Lower lobe of right lung (tissue), 2 donors: ENCODE measurements around the gene CDS2. TPM values are rescaled to one million over a fixed set of nuclear protein-coding genes. Genes with fewer than 3 reads are reported as not detected.

Source experiments
- ATAC-seq, 2 donors: fragments of 200-7000 bp; cut with Tn5 transposase; one replicate each; pipeline ENCODE4 v1.9.1; 2020 to 2022; ENCODE audit warnings: mild to moderate bottlenecking in 2 of 2, moderate library complexity in 2 of 2
- DNase-seq: peaks from one replicate; pipeline ENCODE4 v3.0.0-alpha.2; 2020
- H3K27ac ChIP-seq: fragments of 200-600 bp; one replicate; pipeline ENCODE4 v1.8.0; 2022
- H3K27me3 ChIP-seq: fragments of 200-600 bp; one replicate; pipeline ENCODE4 v1.8.0; 2022; ENCODE audit warnings: low read depth
- H3K36me3 ChIP-seq: fragments of 200-600 bp; one replicate; pipeline ENCODE4 v1.8.0; 2022; ENCODE audit warnings: mild to moderate bottlenecking
- H3K4me1 ChIP-seq: fragments of 200-600 bp; one replicate; pipeline ENCODE4 v1.8.0; 2022
- H3K4me3 ChIP-seq: fragments of 200-600 bp; one replicate; pipeline ENCODE4 v1.8.0; 2022; ENCODE audit warnings: mild to moderate bottlenecking
- H3K9me3 ChIP-seq: fragments of 200-600 bp; one replicate; pipeline ENCODE4 v1.8.0; 2022
- intact Hi-C: fragments of 100-400 bp; cut with DNase I; formaldehyde crosslinking; loops from one replicate; pipeline ENCODE4 v1.11.0; 2022
- total RNA-seq: library from RNA; stranded (reverse); fragmentation: NEBNext Ultra II Directional; extraction: Animal tissue kit (Norgen Biotek cat#: 25700); gene quantifications from one replicate; pipeline ENCODE4 v1.2.1, GENCODE V29; 2021
- TF ChIP-seq, protein P1 (sequence below): fragments of 200-600 bp; IDR thresholded peaks from one replicate; pipeline ENCODE4 v1.8.0; 2022; ENCODE audit warnings: antibody characterized with exemption, mild to moderate bottlenecking
- donor health status: DM: no; HTN: yes; CAD: no; lungs with severe emphysema.

Gene CDS2
- total RNA-seq, 1 donor from 2014 or later, result 63.3 TPM

DNA sequence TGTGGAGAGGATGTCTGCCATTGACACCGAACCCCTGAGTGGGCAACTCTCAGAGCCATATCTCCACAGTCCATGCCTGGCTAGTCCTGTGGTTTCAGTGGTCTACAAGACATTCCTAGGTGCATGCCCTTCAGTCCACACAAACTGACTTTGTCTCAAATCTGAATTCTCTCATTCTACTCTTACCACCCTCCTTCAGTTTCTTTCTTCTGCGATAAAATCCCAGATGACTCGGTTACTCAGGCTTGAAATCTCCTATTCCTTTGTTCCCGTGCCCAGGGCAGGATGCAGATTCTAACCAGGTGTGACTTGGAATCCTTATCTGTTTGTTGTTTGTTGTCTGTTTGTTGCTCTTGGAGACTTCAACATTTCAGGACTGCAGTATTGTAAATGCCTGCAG lies 9.3 kb downstream of the CDS2 start:
- TF ChIP-seq, protein P1, sequence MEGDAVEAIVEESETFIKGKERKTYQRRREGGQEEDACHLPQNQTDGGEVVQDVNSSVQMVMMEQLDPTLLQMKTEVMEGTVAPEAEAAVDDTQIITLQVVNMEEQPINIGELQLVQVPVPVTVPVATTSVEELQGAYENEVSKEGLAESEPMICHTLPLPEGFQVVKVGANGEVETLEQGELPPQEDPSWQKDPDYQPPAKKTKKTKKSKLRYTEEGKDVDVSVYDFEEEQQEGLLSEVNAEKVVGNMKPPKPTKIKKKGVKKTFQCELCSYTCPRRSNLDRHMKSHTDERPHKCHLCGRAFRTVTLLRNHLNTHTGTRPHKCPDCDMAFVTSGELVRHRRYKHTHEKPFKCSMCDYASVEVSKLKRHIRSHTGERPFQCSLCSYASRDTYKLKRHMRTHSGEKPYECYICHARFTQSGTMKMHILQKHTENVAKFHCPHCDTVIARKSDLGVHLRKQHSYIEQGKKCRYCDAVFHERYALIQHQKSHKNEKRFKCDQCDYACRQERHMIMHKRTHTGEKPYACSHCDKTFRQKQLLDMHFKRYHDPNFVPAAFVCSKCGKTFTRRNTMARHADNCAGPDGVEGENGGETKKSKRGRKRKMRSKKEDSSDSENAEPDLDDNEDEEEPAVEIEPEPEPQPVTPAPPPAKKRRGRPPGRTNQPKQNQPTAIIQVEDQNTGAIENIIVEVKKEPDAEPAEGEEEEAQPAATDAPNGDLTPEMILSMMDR, result no peak
- ATAC-seq, result no peak
- peak overlapping the region; percentile 2 for H3K27ac ChIP-seq

DNA sequence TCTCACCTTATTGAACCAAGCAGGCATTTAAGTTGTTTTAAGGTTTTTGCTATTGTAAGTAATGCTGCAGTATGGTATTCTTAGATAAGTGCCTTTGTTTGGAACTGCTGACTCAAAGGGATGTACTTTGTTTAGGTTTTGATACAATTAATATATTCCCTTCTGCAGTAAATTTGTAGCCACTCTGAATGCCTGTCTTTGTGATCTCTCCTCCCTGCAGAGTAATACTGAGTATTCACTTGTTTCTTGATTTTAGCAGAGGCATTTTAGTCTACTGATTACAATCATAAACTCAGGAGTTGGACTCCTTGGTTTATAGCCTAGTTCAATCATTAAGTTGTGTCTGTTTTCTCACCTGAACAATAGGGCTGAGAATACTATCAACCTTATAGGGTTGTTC lies 13.4 kb downstream of the CDS2 start:
- Histone ChIP-seq H3K4me1 (peaks cover 49% of the 10 kb centered on the region), H3K4me3 (no peak overlapping the region), H3K27ac (no peak overlapping the region), H3K27me3 (no peaks in the 10 kb centered on the region), H3K9me3 (no peaks in the 10 kb centered on the region), H3K36me3 (peaks cover 5% of the 10 kb centered on the region)
- intact Hi-C loops, result no loop called here
- TF ChIP-seq, protein P1, result no peak
- DNase-seq (no peak), ATAC-seq (no peak)

More for the DNA sequence above, 9.3 kb downstream of the CDS2 start:
- H3K36me3 ChIP-seq, result peaks cover 5% of the 10 kb centered on the region
- DNase-seq, result no peak
- intact Hi-C loops, result no loop called here
- H3K4me1 ChIP-seq, result peaks cover 51% of the 10 kb centered on the region
- H3K4me3 ChIP-seq, result no peak overlapping the region
- H3K27me3 ChIP-seq, result no peaks in the 10 kb centered on the region
- H3K9me3 ChIP-seq, result no peaks in the 10 kb centered on the region

DNA sequence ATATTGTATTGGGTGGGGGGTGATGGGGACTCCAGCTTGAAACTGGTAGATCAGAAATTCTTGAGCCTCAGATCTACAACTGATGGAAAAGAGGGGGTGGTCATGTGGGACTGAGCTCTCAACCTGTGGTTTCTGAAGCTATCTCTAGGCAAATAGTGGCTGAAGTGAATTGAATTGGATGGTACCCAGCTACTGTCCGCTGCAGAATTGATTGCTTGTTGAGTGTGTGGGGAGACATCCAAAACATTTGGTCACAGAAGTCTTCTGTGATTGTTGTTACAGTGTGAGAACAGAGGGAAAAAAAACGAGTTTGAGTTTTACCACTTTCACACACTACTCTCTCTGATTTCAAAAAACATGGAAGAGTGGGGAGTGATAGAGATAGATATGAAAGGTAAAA lies 14.8 kb downstream of the CDS2 start:
- intact Hi-C loops, result no loop called here
- H3K9me3 ChIP-seq, result no peaks in the 10 kb centered on the region
- H3K27me3 ChIP-seq, result no peaks in the 10 kb centered on the region
- H3K4me3 ChIP-seq, result no peak overlapping the region
- TF ChIP-seq, protein P1, result no peak
- no peak for ATAC-seq
- no peak for DNase-seq
- H3K4me1 ChIP-seq, result peaks cover 50% of the 10 kb centered on the region
- no peak overlapping the region for H3K27ac ChIP-seq
- H3K36me3 ChIP-seq, result peaks cover 5% of the 10 kb centered on the region

DNA sequence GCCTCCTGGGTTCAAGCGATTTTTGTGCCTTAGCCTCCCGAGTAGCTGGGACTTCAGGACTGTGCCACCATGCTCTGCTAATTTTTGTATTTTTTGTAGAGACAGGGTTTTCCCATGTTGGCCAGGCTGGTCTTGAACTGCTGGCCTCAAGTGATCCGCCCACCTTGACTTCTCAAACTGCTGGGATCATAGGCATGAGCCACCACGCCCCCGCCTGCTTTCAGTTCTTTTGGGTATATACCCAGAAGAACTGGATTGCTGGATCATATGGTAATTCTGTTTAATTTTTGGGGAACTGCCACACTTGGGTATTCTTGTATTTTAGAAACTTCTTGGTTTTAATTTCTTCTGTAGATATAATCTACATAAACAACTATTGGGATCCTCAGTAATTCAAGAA lies 17.0 kb downstream of the CDS2 start:
- Histone ChIP-seq H3K4me3 (no peak overlapping the region), H3K4me1 (peaks cover 67% of the 10 kb centered on the region), H3K9me3 (no peaks in the 10 kb centered on the region), H3K36me3 (no peaks in the 10 kb centered on the region), H3K27me3 (no peaks in the 10 kb centered on the region), H3K27ac (peak overlapping the region; percentile 40)
- TF ChIP-seq, protein P1, result no peak
- intact Hi-C loops, result no loop called here
- DNase-seq (no peak), ATAC-seq (no peak)

GRCh38 chr20:5145365-5146098 lies 18.7 kb downstream of the CDS2 start:
- TF ChIP-seq, protein P1, result no peak
- intact Hi-C loops, result no loop called here
- no peak overlapping the region for H3K27ac ChIP-seq
- no peak for ATAC-seq
- no peak overlapping the region for H3K4me3 ChIP-seq
- H3K27me3 ChIP-seq, result no peaks in the 10 kb centered on the region
- no peaks in the 10 kb centered on the region for H3K9me3 ChIP-seq
- no peaks in the 10 kb centered on the region for H3K36me3 ChIP-seq
- DNase-seq, result no peak
- H3K4me1 ChIP-seq, result peaks cover 68% of the 10 kb centered on the region
